ENCODE data around the gene CTCF.

DNA sequence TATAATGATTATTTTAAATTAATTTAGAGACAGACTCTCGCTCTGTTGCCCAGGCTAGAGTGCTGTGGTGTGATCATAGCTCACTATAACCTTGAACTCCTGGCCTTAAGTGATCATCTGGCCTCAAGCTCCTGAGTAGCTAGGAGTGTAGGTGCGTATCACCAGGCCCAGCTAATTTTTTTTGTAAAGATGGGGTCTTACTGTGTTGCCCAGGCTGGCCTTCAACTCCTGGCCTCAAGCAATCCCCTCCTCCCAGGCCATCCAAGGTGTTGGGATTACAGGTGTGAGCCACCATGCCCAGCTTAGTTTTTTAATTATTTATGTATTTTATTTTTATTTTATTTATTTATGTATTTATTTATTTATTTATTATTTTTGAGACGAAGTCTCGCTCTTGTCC lies 17.9 kb downstream of the CTCF start:
- TF ChIP-seq, protein P1, sequence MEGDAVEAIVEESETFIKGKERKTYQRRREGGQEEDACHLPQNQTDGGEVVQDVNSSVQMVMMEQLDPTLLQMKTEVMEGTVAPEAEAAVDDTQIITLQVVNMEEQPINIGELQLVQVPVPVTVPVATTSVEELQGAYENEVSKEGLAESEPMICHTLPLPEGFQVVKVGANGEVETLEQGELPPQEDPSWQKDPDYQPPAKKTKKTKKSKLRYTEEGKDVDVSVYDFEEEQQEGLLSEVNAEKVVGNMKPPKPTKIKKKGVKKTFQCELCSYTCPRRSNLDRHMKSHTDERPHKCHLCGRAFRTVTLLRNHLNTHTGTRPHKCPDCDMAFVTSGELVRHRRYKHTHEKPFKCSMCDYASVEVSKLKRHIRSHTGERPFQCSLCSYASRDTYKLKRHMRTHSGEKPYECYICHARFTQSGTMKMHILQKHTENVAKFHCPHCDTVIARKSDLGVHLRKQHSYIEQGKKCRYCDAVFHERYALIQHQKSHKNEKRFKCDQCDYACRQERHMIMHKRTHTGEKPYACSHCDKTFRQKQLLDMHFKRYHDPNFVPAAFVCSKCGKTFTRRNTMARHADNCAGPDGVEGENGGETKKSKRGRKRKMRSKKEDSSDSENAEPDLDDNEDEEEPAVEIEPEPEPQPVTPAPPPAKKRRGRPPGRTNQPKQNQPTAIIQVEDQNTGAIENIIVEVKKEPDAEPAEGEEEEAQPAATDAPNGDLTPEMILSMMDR (IDR thresholded peaks at IDR 0.05), result no peak
- TF ChIP-seq SIN3A (IDR thresholded peaks at IDR 0.05; ENCODE audit: borderline replicate concordance, insufficient read depth, low read depth, low read length) (no peak), POLR2AphosphoS5 (IDR thresholded peaks at IDR 0.05; ENCODE audit: low read depth, low read length) (no peak), TCF7L2 (IDR thresholded peaks at IDR 0.05; ENCODE audit: low read depth, low read length) (no peak)
- TF ChIP-seq, protein P2, sequence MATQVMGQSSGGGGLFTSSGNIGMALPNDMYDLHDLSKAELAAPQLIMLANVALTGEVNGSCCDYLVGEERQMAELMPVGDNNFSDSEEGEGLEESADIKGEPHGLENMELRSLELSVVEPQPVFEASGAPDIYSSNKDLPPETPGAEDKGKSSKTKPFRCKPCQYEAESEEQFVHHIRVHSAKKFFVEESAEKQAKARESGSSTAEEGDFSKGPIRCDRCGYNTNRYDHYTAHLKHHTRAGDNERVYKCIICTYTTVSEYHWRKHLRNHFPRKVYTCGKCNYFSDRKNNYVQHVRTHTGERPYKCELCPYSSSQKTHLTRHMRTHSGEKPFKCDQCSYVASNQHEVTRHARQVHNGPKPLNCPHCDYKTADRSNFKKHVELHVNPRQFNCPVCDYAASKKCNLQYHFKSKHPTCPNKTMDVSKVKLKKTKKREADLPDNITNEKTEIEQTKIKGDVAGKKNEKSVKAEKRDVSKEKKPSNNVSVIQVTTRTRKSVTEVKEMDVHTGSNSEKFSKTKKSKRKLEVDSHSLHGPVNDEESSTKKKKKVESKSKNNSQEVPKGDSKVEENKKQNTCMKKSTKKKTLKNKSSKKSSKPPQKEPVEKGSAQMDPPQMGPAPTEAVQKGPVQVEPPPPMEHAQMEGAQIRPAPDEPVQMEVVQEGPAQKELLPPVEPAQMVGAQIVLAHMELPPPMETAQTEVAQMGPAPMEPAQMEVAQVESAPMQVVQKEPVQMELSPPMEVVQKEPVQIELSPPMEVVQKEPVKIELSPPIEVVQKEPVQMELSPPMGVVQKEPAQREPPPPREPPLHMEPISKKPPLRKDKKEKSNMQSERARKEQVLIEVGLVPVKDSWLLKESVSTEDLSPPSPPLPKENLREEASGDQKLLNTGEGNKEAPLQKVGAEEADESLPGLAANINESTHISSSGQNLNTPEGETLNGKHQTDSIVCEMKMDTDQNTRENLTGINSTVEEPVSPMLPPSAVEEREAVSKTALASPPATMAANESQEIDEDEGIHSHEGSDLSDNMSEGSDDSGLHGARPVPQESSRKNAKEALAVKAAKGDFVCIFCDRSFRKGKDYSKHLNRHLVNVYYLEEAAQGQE (IDR thresholded peaks at IDR 0.05; ENCODE audit: insufficient read depth in 1 of 2, low read depth in 2 of 2, low read length in 1 of 2), result no peak

All from Panc1 (cell line).